H1 (cell line): ENCODE results near the gene MINPP1. TPM values are rescaled to one million over a fixed set of nuclear protein-coding genes. Genes with fewer than 3 reads are reported as not detected.

Experiments
- CTCF ChIA-PET: fragments of 300-600 bp; sonication (Branson Sonifier 250); formaldehyde crosslinking; loops from one replicate; lab custom pipeline; 2021; ENCODE audit not compliant: partially characterized antibody; lab: Charles Lee
- POLR2A ChIA-PET: fragments of 300-600 bp; sonication (Branson Sonifier 250); formaldehyde crosslinking; loops from one replicate; lab custom pipeline; 2021; ENCODE audit warnings: inconsistent platforms; ENCODE audit not compliant: partially characterized antibody; lab: Charles Lee
- DNase-seq, 2 experiments: peaks; one replicate each; pipeline versions ENCODE4 v3.0.0 to v3.0.0-alpha.2; 2010 to 2022; ENCODE audit warnings: low spot score in 2 of 2, low read depth in 1 of 2, mixed read lengths in 1 of 2
- FAIRE-seq: peaks from 2 replicates; lab custom pipeline; 2011; peaks lifted over from hg19 to GRCh38; lab: Jason Lieb, UNC
- H2AFZ ChIP-seq: 2 replicates; pipeline ENCODE4 v1.8.1; 2012; ENCODE audit warnings: low read length, inconsistent platforms
- H2AK5ac ChIP-seq: 2 replicates; pipeline ENCODE4 v1.6.1; 2013; ENCODE audit warnings: low read depth, low read length
- H2BK120ac ChIP-seq: replicated peaks from 2 replicates; pipeline ENCODE3; 2013; ENCODE audit warnings: low read depth, low read length, inconsistent platforms
- H2BK12ac ChIP-seq: 2 replicates; pipeline ENCODE4 v1.6.1; 2013; ENCODE audit warnings: low read depth, low read length
- H2BK15ac ChIP-seq: 2 replicates; pipeline ENCODE4 v1.6.1; 2013; ENCODE audit warnings: low read length
- H2BK20ac ChIP-seq: 2 replicates; pipeline ENCODE4 v1.6.1; 2013; ENCODE audit warnings: low read length
- H2BK5ac ChIP-seq: 2 replicates; pipeline ENCODE4 v1.6.1; 2013; ENCODE audit warnings: low read depth, low read length
- H3K14ac ChIP-seq: 2 replicates; pipeline ENCODE4 v1.6.1; 2013; ENCODE audit warnings: inconsistent platforms; ENCODE audit not compliant: insufficient read length
- H3K18ac ChIP-seq: 2 replicates; pipeline ENCODE4 v1.6.1; 2013; ENCODE audit warnings: low read length; ENCODE audit errors: extremely low read depth
- H3K23ac ChIP-seq: 2 replicates; pipeline ENCODE4 v1.6.1; 2013; ENCODE audit warnings: inconsistent platforms; ENCODE audit not compliant: insufficient read length
- H3K23me2 ChIP-seq: 2 replicates; pipeline ENCODE4 v1.6.1; 2013; ENCODE audit warnings: low read depth, low read length
- H3K27ac ChIP-seq: 2 replicates; pipeline ENCODE4 v1.6.1; 2011; ENCODE audit warnings: low read depth, low read length, inconsistent platforms
- H3K27me3 ChIP-seq, 4 experiments: replicated peaks in 1 of 4; 1 replicate in 1 of 4; 2 replicates in 3 of 4; pipeline versions ENCODE4 v1.6.1 to v1.8.1; 2011 to 2013; ENCODE audit warnings: low read length in 3 of 4, mild to moderate bottlenecking in 3 of 4, inconsistent platforms in 2 of 4, mixed read lengths in 2 of 4, moderate library complexity in 1 of 4; ENCODE audit not compliant: control insufficient read depth in 3 of 4, insufficient read depth in 3 of 4; ENCODE audit errors: extremely low read depth in 1 of 4
- H3K36me3 ChIP-seq, 4 experiments: 2 replicates each; pipeline versions ENCODE4 v1.6.1 to v1.8.1; 2011 to 2013; ENCODE audit warnings: mild to moderate bottlenecking in 4 of 4, low read length in 3 of 4, moderate library complexity in 2 of 4, control low read depth in 1 of 4, inconsistent platforms in 1 of 4; ENCODE audit not compliant: insufficient read depth in 4 of 4, control insufficient read depth in 2 of 4
- H3K4ac ChIP-seq: replicated peaks from 2 replicates; pipeline ENCODE3; 2013; ENCODE audit warnings: low read length, low read depth, mixed read lengths, inconsistent platforms; ENCODE audit not compliant: insufficient read length
- H3K4me1 ChIP-seq, 4 experiments: replicated peaks in 1 of 4; 1 replicate in 1 of 4; 2 replicates in 3 of 4; pipeline versions ENCODE4 v1.6.1 to v1.8.1; 2011 to 2013; ENCODE audit warnings: low read length in 3 of 4, inconsistent platforms in 2 of 4, mixed read lengths in 1 of 4; ENCODE audit not compliant: insufficient read depth in 4 of 4, control insufficient read depth in 3 of 4
- H3K4me2 ChIP-seq, 2 experiments: 2 replicates each; pipeline versions ENCODE4 v1.6.1 to v1.8.1; 2011 to 2013; ENCODE audit warnings: low read depth in 2 of 2, low read length in 2 of 2, control low read depth in 1 of 2, inconsistent platforms in 1 of 2, mild to moderate bottlenecking in 1 of 2; ENCODE audit not compliant: insufficient read depth in 1 of 2
- H3K4me3 ChIP-seq, 4 experiments: fragments of 200-600, 300-600 bp in 1 of 4; sonication (generic), shearing (Covaris generic), sonication (Bioruptor Twin) in 1 of 4; 2 replicates each; pipeline versions ENCODE4 v1.5.1 to v1.8.1; 2011 to 2016; ENCODE audit warnings: low read length in 4 of 4, low read depth in 3 of 4, control low read depth in 2 of 4, inconsistent platforms in 2 of 4, mild to moderate bottlenecking in 2 of 4, mixed read lengths in 1 of 4, moderate library complexity in 1 of 4; ENCODE audit not compliant: insufficient read depth in 2 of 4; ENCODE audit errors: extremely low read depth in 1 of 4
- H3K56ac ChIP-seq: replicated peaks from 2 replicates; pipeline ENCODE3; 2013; ENCODE audit warnings: low read depth, mild to moderate bottlenecking, mixed read lengths, low read length, inconsistent platforms; ENCODE audit not compliant: insufficient read length
- H3K79me1 ChIP-seq: 2 replicates; pipeline ENCODE4 v1.6.1; 2013; ENCODE audit warnings: low read depth, low read length, control low read depth
- H3K79me2 ChIP-seq, 2 experiments: 2 replicates each; pipeline versions ENCODE4 v1.6.1 to v1.8.1; 2012 to 2013; ENCODE audit warnings: low read length in 2 of 2, mild to moderate bottlenecking in 2 of 2, inconsistent platforms in 1 of 2; ENCODE audit not compliant: insufficient read depth in 2 of 2, control insufficient read depth in 1 of 2
- H3K9ac ChIP-seq, 4 experiments: replicated peaks in 1 of 4; 1 replicate in 1 of 4; 2 replicates in 3 of 4; pipeline versions ENCODE4 v1.6.1 to v1.8.1; 2011 to 2013; ENCODE audit warnings: low read depth in 3 of 4, low read length in 3 of 4, control low read depth in 2 of 4, mild to moderate bottlenecking in 2 of 4, moderate library complexity in 2 of 4, inconsistent platforms in 1 of 4; ENCODE audit errors: extremely low read depth in 1 of 4
- H3K9me3 ChIP-seq, 2 experiments: 2 replicates each; pipeline versions ENCODE4 v1.6.1 to v1.8.1; 2012 to 2013; ENCODE audit warnings: mild to moderate bottlenecking in 2 of 2, moderate library complexity in 2 of 2, control low read depth in 1 of 2, inconsistent platforms in 1 of 2, low read depth in 1 of 2, low read length in 1 of 2, mixed read lengths in 1 of 2; ENCODE audit not compliant: insufficient read depth in 2 of 2
- H4K20me1 ChIP-seq, 2 experiments: replicated peaks in 1 of 2; 2 replicates each; pipeline versions ENCODE3 to v1.8.1; 2011 to 2013; ENCODE audit warnings: inconsistent platforms in 2 of 2, low read length in 2 of 2, mild to moderate bottlenecking in 1 of 2; ENCODE audit not compliant: insufficient read depth in 2 of 2, control insufficient read depth in 1 of 2
- H4K5ac ChIP-seq: 2 replicates; pipeline ENCODE4 v1.6.1; 2013; ENCODE audit warnings: low read length, low read depth, mixed read lengths, inconsistent platforms; ENCODE audit not compliant: insufficient read length
- H4K8ac ChIP-seq: 2 replicates; pipeline ENCODE4 v1.8.0; 2013; ENCODE audit warnings: mild to moderate bottlenecking, moderate library complexity, low read length, inconsistent platforms; ENCODE audit not compliant: insufficient read depth; ENCODE audit errors: extremely low read depth
- H4K91ac ChIP-seq: replicated peaks from 2 replicates; pipeline ENCODE3; 2013; ENCODE audit warnings: low read length, mixed read lengths, inconsistent platforms; ENCODE audit not compliant: insufficient read length
- BRCA1 ChIP-seq: IDR thresholded peaks from 2 replicates; pipeline ENCODE4 v1.6.1; 2012; ENCODE audit warnings: low read depth, low read length, improper control_type of control experiment
- CEBPB ChIP-seq: IDR thresholded peaks from 2 replicates; pipeline ENCODE4 v1.6.1; 2012; ENCODE audit warnings: low read depth, low read length
- KDM5A ChIP-seq: fragments of 200-600 bp; IDR thresholded peaks from 2 replicates; pipeline ENCODE4 v1.7.1; 2012; ENCODE audit warnings: mild to moderate bottlenecking, low read length, inconsistent platforms, mixed read lengths
- POLR2AphosphoS5 ChIP-seq: IDR thresholded peaks from 2 replicates; pipeline ENCODE4 v1.6.1; 2011; ENCODE audit warnings: low read depth, low read length
- SP4 ChIP-seq: IDR thresholded peaks from 2 replicates; pipeline ENCODE4 v1.6.1; 2012; ENCODE audit warnings: low read length, inconsistent platforms
- polyA plus RNA-seq, 7 experiments: library from polyadenylated mRNA; depleted of rRNA in 3 of 7; stranded (reverse) in 5 of 7; unstranded in 2 of 7; fragments of >200 nt in 5 of 7; fragments of 200-250 nt in 2 of 7; gene quantifications; 1 replicate in 5 of 7; 2 replicates in 1 of 7; 4 replicates in 1 of 7; pipeline versions ENCODE4 v1.2.1 to v1.2.3, GENCODE V29; 2011 to 2013; ENCODE audit warnings: missing spikeins in 2 of 7, mixed read lengths in 2 of 7
- total RNA-seq: library from RNA; stranded (reverse); fragmentation: NEBNext Ultra II Directional; extraction: Animal tissue kit (Norgen Biotek cat#: 25700); gene quantifications from 2 replicates; pipeline ENCODE4 v1.2.1, GENCODE V29; 2021

The MINPP1 gene
- total and polyA plus RNA-seq, 2 of the 8 experiments (the other 6 are each of a cell fraction or from before 2014, with no cell fraction given) = 13.6 to 27.2 TPM

GRCh38 chr10:87544721-87545120 is 40.0 kb downstream of the MINPP1 start:
- H3K9ac ChIP-seq = no peak overlapping the region
- H2BK15ac ChIP-seq = no peak overlapping the region
- no peak overlapping the region for H4K91ac ChIP-seq
- no peak for FAIRE-seq
- no peak overlapping the region for H2BK5ac ChIP-seq
- CTCF ChIA-PET = interaction anchor here (0.6 to 1.3 kb wide), 3 partner anchors 11 to 421 kb away, joined by 3 to 5 read pairs (median 3); no protein-coding TSS in a partner anchor
- H3K23ac ChIP-seq = no peak overlapping the region
- TF ChIP-seq POLR2AphosphoS5 = no peak
- no peak for TF ChIP-seq KDM5A
- TF ChIP-seq SP4 = no peak
- no peak for TF ChIP-seq BRCA1
- no peak for TF ChIP-seq CEBPB
- TF ChIP-seq, all 59 proteins: peak for 0
- Histone ChIP-seq H3K36me3 (peaks cover 0 to 38% (median 17%) of the 10 kb centered on the region in 4 experiments; a peak in 4 of 8 replicates), H3K14ac (no peak overlapping the region), H2BK12ac (no peak overlapping the region), H3K4me1 (peaks cover 0 to 5% (median 0%) of the 10 kb centered on the region in 4 experiments; a peak in 3 of 7 replicates), H2BK20ac (no peak overlapping the region), H3K4me2 (no peak overlapping the region), H3K56ac (no peak overlapping the region), H3K79me2 (no peaks in the 10 kb centered on the region; a peak in 2 of 4 replicates), H3K4ac (no peak overlapping the region), H3K27ac (no peak overlapping the region), H3K79me1 (no peaks in the 10 kb centered on the region), H3K4me3 (no peak overlapping the region), H3K18ac (no peak overlapping the region), H2BK120ac (no peak overlapping the region), H3K27me3 (no peaks in the 10 kb centered on the region), H3K23me2 (no peaks in the 10 kb centered on the region), H2AK5ac (no peak overlapping the region), H2AFZ (no peak overlapping the region), H3K9me3 (peaks cover 11 to 14% of the 10 kb centered on the region in 2 experiments), H4K8ac (no peak overlapping the region), H4K5ac (no peak overlapping the region), H4K20me1 (no peaks in the 10 kb centered on the region)
- POLR2A ChIA-PET = no interaction called here
- no peak for DNase-seq
